ENCODE data around the gene ATXN10. TPM values are rescaled to one million over a fixed set of nuclear protein-coding genes. Genes with fewer than 3 reads are reported as not detected.
A peak's percentile ranks its signal among the peaks of the same experiment; 100 is the strongest.

ATXN10 gene
- total and polyA plus RNA-seq, 10 of the 15 experiments (the other 5 are each of a cell fraction or from before 2014, with no cell fraction given), result 29.2 to 249 (median 146) TPM

DNA sequence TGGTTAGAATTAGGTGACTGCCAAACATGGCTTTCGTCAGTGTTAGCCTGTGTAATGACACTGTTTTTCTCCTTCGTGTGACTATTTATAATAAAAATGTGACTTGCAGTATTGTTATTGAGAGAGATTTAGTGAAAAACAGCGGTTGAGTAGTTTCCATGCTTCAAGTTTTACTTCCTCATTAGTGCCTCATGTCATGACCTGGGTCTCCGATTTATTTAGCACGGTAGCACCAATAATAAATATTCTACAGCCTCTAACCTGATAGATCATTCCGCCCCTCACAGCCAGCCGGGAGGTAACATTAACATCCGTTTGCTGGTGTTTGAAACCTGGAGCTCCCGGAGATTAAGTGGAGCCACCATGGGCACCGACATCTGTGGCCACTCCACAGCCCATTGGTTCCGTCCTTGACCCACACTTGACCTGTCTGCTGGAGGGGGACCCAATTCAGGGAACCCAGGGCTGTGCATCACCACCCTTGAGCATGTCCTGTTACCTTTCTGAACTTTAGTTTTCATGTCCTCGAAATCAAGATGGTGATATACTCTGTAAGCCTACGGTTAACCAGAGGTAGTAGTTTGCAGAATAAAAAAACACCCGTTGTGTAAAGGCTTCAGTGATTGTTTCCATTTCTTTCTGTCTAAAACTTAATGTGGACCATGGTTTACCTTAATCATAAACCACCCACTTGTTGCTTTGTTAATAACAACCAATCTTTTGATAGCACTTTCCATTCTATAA is 104.1 kb downstream of the ATXN10 start (continued):
- TF ChIP-seq ESRRA (IDR thresholded peaks at IDR 0.05; ENCODE audit: low read length) (no peak), RCOR1 (conservative IDR thresholded peaks at IDR 0.05; ENCODE audit: low read depth, low read length) (no peak; the same call in 1 of the 2 replicates), MYC (IDR thresholded peaks at IDR 0.05; ENCODE audit: insufficient read depth, insufficient read length, insufficient replicate concordance, low read length, severe bottlenecking) (no peak), CBX3 (IDR thresholded peaks at IDR 0.05; ENCODE audit: borderline replicate concordance, low read depth) (no peak), NR2C1 (IDR thresholded peaks at IDR 0.05) (0 out of 2 replicates have a peak, but pooled peaks have one; percentile 38), ZZZ3 (IDR thresholded peaks at IDR 0.05; ENCODE audit: control insufficient read depth, insufficient read length, low read depth) (no peak), MTA2 (IDR thresholded peaks at IDR 0.05; ENCODE audit: low read depth) (peak; percentile 86), SIN3A (IDR thresholded peaks at IDR 0.05; ENCODE audit: low read depth, low read length) (no peak), FOXK2 (IDR thresholded peaks at IDR 0.05) (0 out of 2 replicates have a peak, but pooled peaks have one; percentile 36), ZNF24 (IDR thresholded peaks at IDR 0.05) (no peak), NFXL1 (IDR thresholded peaks at IDR 0.05; ENCODE audit: borderline replicate concordance) (no peak), HDGF (IDR thresholded peaks at IDR 0.05) (no peak), NRF1 (conservative IDR thresholded peaks at IDR 0.05; ENCODE audit: low read depth, low read length) (no peak), EZH2 (IDR thresholded peaks at IDR 0.05; ENCODE audit: borderline replicate concordance, control insufficient read depth, low read depth, low read length) (no peak), CBFB (IDR thresholded peaks at IDR 0.05; ENCODE audit: low read depth) (no peak)
- TF ChIP-seq, protein P1, sequence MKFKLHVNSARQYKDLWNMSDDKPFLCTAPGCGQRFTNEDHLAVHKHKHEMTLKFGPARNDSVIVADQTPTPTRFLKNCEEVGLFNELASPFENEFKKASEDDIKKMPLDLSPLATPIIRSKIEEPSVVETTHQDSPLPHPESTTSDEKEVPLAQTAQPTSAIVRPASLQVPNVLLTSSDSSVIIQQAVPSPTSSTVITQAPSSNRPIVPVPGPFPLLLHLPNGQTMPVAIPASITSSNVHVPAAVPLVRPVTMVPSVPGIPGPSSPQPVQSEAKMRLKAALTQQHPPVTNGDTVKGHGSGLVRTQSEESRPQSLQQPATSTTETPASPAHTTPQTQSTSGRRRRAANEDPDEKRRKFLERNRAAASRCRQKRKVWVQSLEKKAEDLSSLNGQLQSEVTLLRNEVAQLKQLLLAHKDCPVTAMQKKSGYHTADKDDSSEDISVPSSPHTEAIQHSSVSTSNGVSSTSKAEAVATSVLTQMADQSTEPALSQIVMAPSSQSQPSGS (IDR thresholded peaks at IDR 0.05; ENCODE audit: low read length), result peak; percentile 65
- TF ChIP-seq, protein P2, sequence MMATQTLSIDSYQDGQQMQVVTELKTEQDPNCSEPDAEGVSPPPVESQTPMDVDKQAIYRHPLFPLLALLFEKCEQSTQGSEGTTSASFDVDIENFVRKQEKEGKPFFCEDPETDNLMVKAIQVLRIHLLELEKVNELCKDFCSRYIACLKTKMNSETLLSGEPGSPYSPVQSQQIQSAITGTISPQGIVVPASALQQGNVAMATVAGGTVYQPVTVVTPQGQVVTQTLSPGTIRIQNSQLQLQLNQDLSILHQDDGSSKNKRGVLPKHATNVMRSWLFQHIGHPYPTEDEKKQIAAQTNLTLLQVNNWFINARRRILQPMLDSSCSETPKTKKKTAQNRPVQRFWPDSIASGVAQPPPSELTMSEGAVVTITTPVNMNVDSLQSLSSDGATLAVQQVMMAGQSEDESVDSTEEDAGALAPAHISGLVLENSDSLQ (IDR thresholded peaks at IDR 0.05), result no peak; the same call in 1 of the 2 replicates
- TF ChIP-seq, protein P3, sequence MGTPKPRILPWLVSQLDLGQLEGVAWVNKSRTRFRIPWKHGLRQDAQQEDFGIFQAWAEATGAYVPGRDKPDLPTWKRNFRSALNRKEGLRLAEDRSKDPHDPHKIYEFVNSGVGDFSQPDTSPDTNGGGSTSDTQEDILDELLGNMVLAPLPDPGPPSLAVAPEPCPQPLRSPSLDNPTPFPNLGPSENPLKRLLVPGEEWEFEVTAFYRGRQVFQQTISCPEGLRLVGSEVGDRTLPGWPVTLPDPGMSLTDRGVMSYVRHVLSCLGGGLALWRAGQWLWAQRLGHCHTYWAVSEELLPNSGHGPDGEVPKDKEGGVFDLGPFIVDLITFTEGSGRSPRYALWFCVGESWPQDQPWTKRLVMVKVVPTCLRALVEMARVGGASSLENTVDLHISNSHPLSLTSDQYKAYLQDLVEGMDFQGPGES (IDR thresholded peaks at IDR 0.05), result no peak
- TF ChIP-seq, protein P4, sequence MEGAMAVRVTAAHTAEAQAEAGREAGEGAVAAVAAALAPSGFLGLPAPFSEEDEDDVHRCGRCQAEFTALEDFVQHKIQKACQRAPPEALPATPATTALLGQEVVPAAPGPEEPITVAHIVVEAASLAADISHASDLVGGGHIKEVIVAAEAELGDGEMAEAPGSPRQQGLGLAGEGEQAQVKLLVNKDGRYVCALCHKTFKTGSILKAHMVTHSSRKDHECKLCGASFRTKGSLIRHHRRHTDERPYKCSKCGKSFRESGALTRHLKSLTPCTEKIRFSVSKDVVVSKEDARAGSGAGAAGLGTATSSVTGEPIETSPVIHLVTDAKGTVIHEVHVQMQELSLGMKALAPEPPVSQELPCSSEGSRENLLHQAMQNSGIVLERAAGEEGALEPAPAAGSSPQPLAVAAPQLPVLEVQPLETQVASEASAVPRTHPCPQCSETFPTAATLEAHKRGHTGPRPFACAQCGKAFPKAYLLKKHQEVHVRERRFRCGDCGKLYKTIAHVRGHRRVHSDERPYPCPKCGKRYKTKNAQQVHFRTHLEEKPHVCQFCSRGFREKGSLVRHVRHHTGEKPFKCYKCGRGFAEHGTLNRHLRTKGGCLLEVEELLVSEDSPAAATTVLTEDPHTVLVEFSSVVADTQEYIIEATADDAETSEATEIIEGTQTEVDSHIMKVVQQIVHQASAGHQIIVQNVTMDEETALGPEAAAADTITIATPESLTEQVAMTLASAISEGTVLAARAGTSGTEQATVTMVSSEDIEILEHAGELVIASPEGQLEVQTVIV (IDR thresholded peaks at IDR 0.05; ENCODE audit: borderline replicate concordance, partially characterized antibody), result no peak
- TF ChIP-seq, protein P5, sequence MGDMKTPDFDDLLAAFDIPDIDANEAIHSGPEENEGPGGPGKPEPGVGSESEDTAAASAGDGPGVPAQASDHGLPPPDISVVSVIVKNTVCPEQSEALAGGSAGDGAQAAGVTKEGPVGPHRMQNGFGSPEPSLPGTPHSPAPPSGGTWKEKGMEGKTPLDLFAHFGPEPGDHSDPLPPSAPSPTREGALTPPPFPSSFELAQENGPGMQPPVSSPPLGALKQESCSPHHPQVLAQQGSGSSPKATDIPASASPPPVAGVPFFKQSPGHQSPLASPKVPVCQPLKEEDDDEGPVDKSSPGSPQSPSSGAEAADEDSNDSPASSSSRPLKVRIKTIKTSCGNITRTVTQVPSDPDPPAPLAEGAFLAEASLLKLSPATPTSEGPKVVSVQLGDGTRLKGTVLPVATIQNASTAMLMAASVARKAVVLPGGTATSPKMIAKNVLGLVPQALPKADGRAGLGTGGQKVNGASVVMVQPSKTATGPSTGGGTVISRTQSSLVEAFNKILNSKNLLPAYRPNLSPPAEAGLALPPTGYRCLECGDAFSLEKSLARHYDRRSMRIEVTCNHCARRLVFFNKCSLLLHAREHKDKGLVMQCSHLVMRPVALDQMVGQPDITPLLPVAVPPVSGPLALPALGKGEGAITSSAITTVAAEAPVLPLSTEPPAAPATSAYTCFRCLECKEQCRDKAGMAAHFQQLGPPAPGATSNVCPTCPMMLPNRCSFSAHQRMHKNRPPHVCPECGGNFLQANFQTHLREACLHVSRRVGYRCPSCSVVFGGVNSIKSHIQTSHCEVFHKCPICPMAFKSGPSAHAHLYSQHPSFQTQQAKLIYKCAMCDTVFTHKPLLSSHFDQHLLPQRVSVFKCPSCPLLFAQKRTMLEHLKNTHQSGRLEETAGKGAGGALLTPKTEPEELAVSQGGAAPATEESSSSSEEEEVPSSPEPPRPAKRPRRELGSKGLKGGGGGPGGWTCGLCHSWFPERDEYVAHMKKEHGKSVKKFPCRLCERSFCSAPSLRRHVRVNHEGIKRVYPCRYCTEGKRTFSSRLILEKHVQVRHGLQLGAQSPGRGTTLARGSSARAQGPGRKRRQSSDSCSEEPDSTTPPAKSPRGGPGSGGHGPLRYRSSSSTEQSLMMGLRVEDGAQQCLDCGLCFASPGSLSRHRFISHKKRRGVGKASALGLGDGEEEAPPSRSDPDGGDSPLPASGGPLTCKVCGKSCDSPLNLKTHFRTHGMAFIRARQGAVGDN (IDR thresholded peaks at IDR 0.05), result no peak; the same call in none of the 2 replicates

Data from GM12878 (cell line).